HG03045 (cell line): Measurements from ENCODE around the gene FAM131A.

Source experiments
- ATAC-seq: cut with Tn5 transposase; IDR thresholded peaks from one replicate; pipeline ENCODE4 v1.9.1; 2021; ENCODE audit warnings: mild to moderate bottlenecking, moderate library complexity; ENCODE audit not compliant: unreplicated experiment

FAM131A gene

DNA sequence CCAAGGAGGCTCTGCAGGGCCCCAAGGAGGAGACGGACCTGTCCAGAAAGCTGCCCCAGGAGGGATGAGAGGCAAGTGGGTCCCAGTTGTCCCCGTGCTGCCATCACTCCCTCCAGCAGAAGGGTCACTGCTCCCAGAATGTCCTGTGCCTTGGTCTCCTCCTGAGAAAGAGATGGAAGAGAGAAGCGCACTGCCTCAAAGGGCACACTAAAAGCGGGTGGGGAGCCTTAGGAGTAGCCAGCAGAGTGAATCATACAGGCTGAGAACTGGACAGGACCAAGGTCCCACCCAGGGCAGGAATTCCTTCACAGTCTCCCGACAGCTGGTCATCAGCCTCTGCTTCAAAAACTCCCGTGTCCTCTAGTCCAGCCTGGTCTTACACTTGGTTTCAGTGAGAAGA, 36.0 kb downstream of the FAM131A start:
- ATAC-seq = no peak

DNA sequence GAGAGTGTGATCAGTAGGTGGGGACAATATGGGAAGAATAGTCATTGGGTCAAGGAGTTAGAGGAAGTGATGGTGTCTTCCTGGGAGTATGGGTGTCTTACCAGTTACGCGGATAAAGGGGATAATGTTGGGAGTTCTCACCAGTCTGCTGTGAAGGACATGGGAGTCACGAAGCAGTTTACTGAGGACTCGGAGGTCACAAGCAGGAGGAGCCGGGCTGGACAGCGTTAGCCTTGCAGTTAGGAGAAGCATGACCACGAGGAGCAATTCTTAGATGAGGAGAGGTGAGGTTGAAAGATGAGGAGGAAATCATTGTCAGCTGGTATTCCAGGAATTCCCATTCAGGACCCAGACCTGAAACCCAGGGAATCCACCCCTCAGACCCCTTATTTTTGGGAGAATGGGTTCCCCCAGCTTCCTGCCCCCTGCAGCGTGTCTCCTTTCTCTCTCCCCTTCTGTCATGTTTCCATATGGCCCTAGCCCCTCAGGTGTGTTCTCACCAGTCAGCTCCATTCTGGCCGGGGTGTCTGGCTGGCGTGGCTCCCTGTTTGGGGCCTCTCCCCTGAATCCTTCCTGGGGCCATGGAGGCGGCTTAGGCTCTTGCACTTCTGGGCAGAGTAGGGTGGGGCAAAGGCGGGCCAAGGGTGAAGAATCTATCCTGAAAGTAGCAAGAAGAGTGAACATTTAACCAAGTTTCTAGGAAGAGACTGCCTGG, 38.5 kb downstream of the FAM131A start:
- no peak for ATAC-seq

DNA sequence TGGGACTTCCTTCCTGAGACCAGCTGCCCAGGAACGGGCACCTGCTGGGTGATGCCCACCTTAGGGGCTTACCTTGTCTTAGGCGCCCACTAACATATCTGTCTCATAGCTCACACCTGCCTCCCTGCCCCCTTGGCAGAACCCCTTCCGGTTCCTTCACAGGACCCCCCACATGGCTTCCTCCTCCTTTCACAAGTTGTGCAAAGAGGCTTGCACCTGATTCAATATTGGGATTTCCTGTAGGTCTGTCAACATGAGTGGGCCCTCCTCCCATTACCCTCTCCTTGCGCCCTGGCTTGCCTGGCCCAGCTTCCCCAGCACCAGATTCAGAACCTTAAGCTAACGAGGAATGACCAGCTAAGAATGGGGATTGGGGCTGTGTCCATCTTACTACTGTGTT, 40.0 kb downstream of the FAM131A start:
- no peak for ATAC-seq

DNA sequence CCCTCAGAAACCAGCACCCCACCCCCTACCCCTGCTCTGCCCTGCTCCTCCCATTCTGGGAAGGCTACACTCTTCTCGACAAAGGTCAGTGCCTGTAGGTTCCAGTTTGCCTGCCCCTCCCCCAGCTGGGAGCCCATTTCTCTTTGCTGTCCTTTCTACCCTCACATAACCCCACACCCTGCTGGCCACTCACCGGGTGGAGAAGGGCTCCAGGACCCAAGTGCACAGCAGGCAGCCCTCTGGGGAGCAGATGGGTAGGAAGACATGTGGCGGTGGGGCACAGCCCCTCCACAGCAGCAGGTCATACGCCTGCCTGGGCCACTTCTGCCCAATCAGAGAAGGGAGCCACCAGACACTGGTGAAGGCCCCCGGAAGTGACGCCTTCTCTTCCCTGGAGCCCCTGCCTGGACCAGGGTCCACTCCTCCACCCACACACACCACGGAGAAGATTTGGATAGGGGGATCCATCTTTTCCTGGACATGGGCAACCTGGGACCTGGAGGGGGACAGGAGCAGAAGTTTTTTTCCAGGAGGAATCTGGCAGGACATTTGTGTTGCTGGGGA, 40.6 kb downstream of the FAM131A start, which contains the start of gene THPO:
Gene THPO (minus strand): TSS at position 326 of the 564 bp plus-strand sequence. CDS start 1,948 bp downstream, outside the sequence.
- ATAC-seq = no peak

DNA sequence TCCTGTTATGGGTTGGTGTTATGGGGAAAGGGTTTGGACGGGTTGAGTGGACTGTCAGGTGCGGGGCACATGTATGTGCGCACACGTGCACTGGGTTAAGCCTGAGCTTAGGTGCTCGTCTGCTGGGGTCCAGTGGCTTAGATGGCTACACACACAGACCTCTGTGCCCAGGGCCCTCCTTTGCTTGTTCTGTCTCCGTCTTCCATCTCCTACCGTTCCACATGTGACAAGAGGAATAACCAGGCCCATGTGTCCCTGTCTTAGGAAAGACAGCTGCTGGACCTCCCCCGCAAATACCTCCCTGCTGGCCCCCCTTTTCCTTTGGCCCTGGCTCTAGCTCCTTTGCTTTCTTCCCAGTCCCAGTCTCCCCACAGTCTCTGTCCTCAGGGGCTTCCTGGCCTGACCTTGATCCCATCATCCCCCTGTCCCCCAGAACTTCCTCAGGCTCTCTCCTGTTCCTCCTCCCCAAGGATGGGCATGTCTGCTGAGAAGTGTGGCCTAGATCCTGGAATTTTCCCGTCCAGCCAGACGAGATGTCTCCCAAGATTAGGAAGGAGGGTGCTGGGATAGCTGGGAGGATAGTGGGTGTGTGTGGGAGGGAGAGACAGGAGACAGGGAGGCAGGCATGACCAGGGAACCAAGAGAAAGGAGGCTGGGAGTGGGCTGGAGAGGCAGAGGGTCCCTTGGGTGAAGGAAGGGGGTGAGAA, 41.4 kb downstream of the FAM131A start:
- ATAC-seq = no peak

DNA sequence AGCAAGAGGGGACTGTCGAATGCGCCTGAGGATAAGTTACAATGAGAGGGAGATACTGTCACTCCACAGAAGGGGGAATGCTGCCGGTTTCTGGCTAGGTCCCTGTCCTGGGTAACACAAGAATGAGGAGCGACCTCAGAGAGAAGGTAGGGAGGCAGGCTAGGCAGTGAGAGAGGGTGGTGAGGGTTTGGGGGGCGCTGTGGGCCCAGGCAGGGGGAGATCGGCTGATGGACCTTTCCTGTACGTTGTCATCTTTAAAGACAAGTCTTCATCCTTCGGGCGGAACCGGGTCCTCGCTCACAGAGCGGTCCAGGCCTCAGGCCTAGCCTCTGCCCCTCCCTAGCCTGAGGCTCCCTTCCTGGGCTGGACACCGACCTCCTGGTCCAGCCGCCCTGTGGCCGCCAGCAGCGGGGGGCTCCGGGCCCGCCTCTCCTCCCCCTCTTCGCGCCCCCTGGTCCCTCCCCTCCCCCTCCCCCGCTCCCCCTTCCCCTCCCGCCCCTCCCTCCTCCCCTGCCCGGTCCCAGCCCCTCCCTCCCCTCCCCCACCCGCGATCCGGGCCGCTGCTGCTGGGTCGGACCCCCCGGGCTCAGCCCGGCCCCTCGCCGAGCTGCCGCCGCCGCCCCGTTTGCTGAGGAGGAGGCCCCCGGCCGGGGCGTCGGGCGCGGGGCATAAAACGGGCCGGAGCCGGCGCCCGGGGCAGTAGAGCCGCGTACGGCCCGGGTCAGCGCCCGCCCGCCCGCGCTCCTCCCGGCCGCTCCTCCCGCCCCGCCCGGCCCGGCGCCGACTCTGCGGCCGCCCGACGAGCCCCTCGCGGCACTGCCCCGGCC, 42.2 kb downstream of the FAM131A start, which contains the start of gene CHRD:
Gene CHRD (plus strand): TSS at position 697 of the 827 bp plus-strand sequence. CDS start 265 bp downstream, outside the sequence.
- ATAC-seq = no peak

DNA sequence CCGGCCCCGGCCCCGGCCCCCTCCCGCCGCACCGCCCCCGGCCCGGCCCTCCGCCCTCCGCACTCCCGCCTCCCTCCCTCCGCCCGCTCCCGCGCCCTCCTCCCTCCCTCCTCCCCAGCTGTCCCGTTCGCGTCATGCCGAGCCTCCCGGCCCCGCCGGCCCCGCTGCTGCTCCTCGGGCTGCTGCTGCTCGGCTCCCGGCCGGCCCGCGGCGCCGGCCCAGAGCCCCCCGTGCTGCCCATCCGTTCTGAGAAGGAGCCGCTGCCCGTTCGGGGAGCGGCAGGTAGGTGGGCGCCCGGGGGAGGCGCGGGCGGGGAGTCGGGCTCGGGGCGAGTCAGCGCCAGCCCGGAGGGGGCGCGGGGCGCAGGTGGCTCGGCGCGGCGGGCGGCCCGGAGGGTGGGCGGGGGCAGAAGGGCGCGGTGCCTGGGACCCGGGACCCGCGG, 42.8 kb downstream of the FAM131A start:
- no peak for ATAC-seq

DNA sequence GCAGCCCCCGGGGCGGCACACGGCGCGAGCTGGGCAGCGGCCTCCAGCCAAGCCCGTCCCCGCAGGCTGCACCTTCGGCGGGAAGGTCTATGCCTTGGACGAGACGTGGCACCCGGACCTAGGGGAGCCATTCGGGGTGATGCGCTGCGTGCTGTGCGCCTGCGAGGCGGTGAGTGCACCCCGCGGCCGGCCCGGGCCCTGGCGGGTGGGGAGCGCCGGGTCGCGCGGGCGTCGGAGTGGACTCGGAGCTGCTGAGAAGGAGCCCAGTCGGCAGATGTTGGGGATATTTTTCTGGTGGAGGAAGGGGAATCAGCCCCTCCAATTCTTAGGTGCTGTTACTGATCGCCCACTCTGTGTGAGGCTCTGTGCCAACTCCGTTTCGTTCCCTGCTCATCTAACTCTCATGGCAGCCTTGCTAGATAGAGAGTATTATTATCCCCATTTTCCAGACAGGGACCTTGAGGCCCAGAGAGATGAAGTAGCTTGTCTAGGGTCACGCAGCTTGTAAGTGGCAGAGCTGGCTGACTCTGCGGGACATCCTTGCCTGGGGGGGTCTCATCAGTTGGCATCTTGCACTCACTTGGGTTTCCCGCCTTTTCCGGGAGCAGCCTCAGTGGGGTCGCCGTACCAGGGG, 43.3 kb downstream of the FAM131A start:
- ATAC-seq = no peak

DNA sequence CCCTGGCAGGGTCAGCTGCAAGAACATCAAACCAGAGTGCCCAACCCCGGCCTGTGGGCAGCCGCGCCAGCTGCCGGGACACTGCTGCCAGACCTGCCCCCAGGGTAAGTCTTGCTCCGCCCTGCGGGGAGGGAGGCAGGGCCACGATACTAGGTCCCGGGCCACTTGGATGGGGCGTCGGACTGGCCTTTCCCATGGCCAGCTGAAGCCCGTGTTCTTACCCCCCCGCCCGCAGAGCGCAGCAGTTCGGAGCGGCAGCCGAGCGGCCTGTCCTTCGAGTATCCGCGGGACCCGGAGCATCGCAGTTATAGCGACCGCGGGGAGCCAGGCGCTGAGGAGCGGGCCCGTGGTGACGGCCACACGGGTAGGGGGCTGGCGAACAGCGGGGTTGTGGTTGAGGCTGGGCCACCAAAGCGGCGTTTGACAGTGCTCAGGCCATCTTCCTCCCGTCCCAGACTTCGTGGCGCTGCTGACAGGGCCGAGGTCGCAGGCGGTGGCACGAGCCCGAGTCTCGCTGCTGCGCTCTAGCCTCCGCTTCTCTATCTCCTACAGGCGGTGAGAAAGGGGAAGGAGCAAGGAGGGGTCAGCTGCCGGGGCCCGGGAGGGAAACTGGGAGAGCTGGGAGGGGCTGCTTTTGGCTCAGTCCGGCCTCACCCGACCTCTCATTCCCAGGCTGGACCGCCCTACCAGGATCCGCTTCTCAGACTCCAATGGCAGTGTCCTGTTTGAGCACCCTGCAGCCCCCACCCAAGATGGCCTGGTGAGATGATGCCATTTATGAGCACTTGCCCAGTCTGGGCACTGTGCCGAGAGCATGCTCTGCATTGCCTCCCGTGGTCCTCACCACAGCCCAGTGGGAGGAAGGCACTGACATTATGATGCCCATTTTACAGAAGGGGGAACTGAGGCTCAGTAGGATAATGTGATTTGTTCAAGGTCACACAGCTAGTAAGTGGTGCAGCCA, 44.1 kb downstream of the FAM131A start:
- no peak for ATAC-seq

DNA sequence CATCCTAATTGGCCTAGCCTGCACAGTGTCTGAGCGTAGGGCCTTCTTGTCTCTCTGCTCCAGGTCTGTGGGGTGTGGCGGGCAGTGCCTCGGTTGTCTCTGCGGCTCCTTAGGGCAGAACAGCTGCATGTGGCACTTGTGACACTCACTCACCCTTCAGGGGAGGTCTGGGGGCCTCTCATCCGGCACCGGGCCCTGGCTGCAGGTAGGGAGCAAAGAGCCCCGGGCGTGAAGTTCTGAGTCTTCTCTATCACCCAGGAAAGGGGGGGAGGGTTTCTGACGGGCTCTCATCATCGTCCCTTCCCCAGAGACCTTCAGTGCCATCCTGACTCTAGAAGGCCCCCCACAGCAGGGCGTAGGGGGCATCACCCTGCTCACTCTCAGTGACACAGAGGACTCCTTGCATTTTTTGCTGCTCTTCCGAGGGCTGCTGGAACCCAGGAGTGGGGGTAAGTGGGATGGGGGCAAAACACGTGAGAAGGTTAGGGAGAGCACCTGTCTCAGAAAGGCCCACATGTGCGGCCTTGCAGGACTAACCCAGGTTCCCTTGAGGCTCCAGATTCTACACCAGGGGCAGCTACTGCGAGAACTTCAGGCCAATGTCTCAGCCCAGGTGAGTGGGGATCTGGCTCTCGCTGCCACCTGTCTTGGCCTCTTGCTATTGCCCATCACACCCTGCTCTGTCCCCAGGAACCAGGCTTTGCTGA, 45.1 kb downstream of the FAM131A start:
- ATAC-seq = no peak

DNA sequence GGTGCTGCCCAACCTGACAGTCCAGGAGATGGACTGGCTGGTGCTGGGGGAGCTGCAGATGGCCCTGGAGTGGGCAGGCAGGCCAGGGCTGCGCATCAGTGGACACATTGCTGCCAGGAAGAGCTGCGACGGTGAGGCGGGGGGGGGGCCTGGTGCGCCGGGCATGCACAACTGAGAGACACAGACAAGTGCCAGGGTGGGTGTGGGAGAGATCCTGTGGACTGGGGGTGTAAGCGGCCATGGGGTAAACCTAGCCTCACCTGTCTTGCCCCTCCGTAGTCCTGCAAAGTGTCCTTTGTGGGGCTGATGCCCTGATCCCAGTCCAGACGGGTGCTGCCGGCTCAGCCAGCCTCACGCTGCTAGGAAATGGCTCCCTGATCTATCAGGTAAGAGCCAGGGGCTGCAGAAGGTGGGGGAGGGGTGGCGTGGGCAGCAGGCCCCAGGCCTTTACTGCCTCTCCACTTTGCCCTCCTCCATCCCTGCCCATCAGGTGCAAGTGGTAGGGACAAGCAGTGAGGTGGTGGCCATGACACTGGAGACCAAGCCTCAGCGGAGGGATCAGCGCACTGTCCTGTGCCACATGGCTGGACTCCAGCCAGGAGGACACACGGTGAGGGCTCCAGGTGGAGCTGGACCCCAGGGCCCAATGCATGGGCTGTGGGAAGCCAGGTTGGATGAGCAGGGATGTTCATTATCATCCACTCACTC, 45.8 kb downstream of the FAM131A start:
- ATAC-seq = no peak

DNA sequence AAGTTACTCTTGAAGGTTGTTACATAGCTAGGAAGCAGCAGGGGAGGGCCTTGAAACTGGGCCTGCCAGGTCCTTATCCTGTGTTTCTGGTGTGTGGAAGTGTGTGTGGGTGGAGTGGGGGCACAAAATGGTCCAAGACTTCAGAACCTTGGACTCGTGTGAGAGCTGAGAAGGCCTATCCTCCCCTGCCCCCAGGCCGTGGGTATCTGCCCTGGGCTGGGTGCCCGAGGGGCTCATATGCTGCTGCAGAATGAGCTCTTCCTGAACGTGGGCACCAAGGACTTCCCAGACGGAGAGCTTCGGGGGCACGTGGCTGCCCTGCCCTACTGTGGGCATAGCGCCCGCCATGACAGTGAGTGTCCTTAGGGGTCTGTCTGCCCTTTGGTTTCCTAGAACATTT, 46.9 kb downstream of the FAM131A start:
- no peak for ATAC-seq

DNA sequence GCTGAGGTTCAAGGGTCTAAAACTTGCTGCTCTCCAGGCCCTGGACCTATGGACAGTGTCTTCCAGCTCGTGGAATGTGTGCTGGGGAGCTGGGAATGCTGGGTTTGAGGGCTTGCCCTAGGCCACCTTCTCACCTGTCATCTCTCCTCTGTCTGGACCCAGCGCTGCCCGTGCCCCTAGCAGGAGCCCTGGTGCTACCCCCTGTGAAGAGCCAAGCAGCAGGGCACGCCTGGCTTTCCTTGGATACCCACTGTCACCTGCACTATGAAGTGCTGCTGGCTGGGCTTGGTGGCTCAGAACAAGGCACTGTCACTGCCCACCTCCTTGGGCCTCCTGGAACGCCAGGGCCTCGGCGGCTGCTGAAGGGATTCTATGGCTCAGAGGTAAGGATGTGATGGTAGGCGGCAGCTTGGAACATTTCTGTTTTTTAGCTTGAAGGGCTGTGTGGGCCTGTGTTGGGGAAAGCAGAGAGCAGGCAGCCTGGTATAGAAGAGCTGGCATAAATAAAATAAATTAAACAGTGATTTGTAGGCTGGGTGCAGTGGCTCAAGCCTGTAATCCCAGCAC, 47.5 kb downstream of the FAM131A start:
- ATAC-seq = no peak

DNA sequence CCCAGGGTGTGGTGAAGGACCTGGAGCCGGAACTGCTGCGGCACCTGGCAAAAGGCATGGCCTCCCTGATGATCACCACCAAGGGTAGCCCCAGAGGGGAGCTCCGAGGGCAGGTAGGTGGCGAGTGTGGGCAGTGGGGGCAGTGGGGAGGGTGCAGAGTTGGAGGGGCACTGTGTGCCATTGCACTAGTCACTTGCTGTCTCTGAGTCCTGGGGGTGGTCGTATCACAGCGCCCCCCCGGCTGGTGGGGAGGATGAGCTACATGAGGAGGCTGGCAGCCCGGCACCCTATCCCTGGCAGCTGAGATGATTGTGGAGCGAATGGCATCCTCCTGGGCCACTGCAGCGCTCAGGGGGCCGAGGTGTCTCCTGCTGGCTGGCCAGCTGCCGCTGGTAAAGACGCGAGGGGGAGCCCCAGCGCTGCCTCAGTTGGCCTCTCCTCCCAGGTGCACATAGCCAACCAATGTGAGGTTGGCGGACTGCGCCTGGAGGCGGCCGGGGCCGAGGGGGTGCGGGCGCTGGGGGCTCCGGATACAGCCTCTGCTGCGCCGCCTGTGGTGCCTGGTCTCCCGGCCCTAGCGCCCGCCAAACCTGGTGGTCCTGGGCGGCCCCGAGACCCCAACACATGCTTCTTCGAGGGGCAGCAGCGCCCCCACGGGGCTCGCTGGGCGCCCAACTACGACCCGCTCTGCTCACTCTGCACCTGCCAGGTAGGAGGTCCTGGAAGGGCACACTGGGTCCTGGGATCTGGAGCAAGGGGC, 48.8 kb downstream of the FAM131A start:
- no peak for ATAC-seq

DNA sequence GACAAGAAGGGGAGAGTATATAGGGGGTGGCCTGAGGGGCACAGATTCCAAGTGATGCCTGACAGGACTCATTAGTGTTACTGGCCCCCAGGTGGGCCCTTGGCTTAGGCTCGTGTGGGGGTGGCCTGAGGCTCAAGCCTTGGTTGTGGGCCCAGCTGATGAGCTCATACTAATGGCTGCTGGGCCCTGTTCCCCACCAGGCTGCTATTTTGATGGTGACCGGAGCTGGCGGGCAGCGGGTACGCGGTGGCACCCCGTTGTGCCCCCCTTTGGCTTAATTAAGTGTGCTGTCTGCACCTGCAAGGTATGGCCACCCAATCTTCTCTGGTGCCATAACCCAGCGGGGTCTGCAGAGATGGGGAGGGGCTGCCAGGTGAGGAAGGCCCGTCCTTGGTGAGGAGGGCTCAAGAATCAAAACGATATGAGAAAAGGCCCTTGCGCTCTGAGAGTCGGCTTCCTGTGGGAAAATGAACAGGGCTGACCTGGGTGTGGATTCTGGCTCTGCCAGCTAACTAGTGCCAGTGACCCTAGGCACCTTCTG, 49.8 kb downstream of the FAM131A start:
- no peak for ATAC-seq

DNA sequence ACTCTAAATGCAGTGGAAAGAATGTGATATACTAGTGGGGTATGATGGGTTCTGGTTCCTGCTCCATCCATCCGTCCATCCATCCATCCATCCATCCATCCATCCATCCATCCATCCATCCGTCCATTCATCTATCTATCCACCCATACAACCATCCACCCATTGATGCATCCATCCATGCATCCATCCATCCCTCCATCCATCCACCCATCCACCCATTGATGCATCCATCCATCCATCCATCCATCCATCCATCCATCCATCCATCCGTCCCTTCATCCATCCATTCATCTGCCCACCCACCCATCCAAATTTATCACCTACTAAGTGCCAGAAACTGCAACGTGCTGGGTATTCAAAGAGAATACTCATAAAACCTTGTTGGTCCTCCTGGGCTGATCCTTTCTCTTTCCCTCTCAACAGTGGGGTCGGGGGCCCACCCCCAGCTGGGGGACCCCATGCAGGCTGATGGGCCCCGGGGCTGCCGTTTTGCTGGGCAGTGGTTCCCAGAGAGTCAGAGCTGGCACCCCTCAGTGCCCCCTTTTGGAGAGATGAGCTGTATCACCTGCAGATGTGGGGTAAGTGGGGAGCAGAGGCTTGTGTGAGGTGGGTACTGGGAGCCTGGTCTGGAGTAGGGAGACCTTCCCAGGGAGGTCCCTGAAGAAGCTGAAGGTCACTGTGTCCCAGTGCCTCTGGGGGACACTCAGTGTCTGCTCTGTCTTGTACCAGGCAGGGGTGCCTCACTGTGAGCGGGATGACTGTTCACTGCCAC, 51.0 kb downstream of the FAM131A start:
- ATAC-seq = no peak
